ENCODE measurements around the gene TGFBR3. TPM values are rescaled to one million over a fixed set of nuclear protein-coding genes. Genes with fewer than 3 reads are reported as not detected.

The TGFBR3 gene
- total and polyA plus RNA-seq, 2 of the 4 experiments (the other 2 are of a cell fraction): 3.0 to 11.3 TPM

- TF ChIP-seq FOS (IDR thresholded peaks at IDR 0.05; ENCODE audit: low read depth, low read length): no peak
Observed at GRCh38 chr1:91817211-91817905, 68.6 kb downstream of the TGFBR3 start (continued).

GRCh38 chr1:91816031-91816430 is 69.9 kb downstream of the TGFBR3 start:
- no peak overlapping the region for H2BK15ac ChIP-seq (ENCODE audit: low read depth, low read length)
- CTCF ChIA-PET: interaction anchor here (0.8 kb wide), 1 partner anchor 57 kb away, joined by 3 read pairs; no protein-coding TSS in a partner anchor
- dilution Hi-C loops (cut with HindIII; ENCODE audit: low sequenced_read_pairs, unreplicated experiment): no loop called here

More at GRCh38 chr1:91816031-91816430, 69.9 kb downstream of the TGFBR3 start:
- WGBS, 2 experiments (ENCODE audit: extremely low coverage in 2 of 2, insufficient read length in 1 of 2): no CpG with 5 or more reads among the region's 1 CpG
- peaks cover 0 to 3% of the 10 kb centered on the region in 2 experiments; a peak in 1 of 4 replicates for H3K79me1 ChIP-seq (ENCODE audit: low read depth in 1 of 2, low read length in 2 of 2)
- H4K8ac ChIP-seq (ENCODE audit: low read depth in 2 of 2, low read length in 2 of 2): no peak overlapping the region
- H2AFZ ChIP-seq (replicated peaks; ENCODE audit: low read length, poor library complexity): no peak overlapping the region
- no peak overlapping the region for H3K4ac ChIP-seq (ENCODE audit: low read depth, low read length)
- H3K18ac ChIP-seq (ENCODE audit: low read depth, low read length): no peak overlapping the region
- POLR2A ChIA-PET (ENCODE audit: unreplicated experiment): no interaction called here
- in situ Hi-C loops (cut with MboI; ENCODE audit: low sequenced_read_pairs): no loop called here
- ATAC-seq (ENCODE audit: low read depth) (no peak), DNase-seq (no peak)
- no peak overlapping the region for H2AK5ac ChIP-seq (ENCODE audit: low read depth, low read length)
- H2AK9ac ChIP-seq (replicated peaks; ENCODE audit: low read depth, low read length, poor library complexity): no peak overlapping the region
- no TSS peak for BruUV-seq (replicated peaks)
- H3K56ac ChIP-seq (ENCODE audit: extremely low read depth, insufficient read depth, low read length): no peak overlapping the region
- H3K4me1 ChIP-seq (ENCODE audit: control insufficient read depth, insufficient read depth, low read length): peaks cover 3% of the 10 kb centered on the region; the same call in 1 of the 2 replicates
- H3K27ac ChIP-seq (ENCODE audit: insufficient read depth, low read length): no peak overlapping the region
- no peak overlapping the region for H3K23ac ChIP-seq (ENCODE audit: low read depth, low read length)
- intact Hi-C loops (cut with micrococcal nuclease): no loop called here
- H2BK5ac ChIP-seq (ENCODE audit: low read depth, low read length, poor library complexity, severe bottlenecking): no peak overlapping the region
- H2BK20ac ChIP-seq (ENCODE audit: low read depth, low read length): no peak overlapping the region
- no peaks in the 10 kb centered on the region for H3K27me3 ChIP-seq (ENCODE audit: control insufficient read depth, insufficient read depth, low read length)
- no peak overlapping the region for H3K9ac ChIP-seq (ENCODE audit: low read depth, low read length)
- H3K9me3 ChIP-seq (ENCODE audit: control insufficient read depth, insufficient read depth, low read length): no peaks in the 10 kb centered on the region
- H3K4me2 ChIP-seq (ENCODE audit: low read depth, low read length): no peak overlapping the region
- no peak overlapping the region for H4K91ac ChIP-seq (ENCODE audit: insufficient read depth, low read depth, low read length)
- H3K9me1 ChIP-seq (ENCODE audit: insufficient read depth, low read length): no peaks in the 10 kb centered on the region; the same call in 1 of the 2 replicates
- H3K14ac ChIP-seq (replicated peaks; ENCODE audit: low read depth, low read length): no peak overlapping the region
- H3K36me3 ChIP-seq (ENCODE audit: control insufficient read depth, insufficient read depth, low read length): no peaks in the 10 kb centered on the region
- no peak overlapping the region for H2BK120ac ChIP-seq (ENCODE audit: low read depth, low read length)
- no peak for TF ChIP-seq FOS (IDR thresholded peaks at IDR 0.05; ENCODE audit: low read depth, low read length)
- TF ChIP-seq CHD1 (IDR thresholded peaks at IDR 0.05; ENCODE audit: low read depth, low read length): no peak
- TF ChIP-seq POLR2A (IDR thresholded peaks at IDR 0.05; ENCODE audit: low read depth, low read length): no peak
- TF ChIP-seq CTCF (conservative IDR thresholded peaks at IDR 0.05; ENCODE audit: low read depth, low read length): no peak
- no peak for TF ChIP-seq SMC3 (IDR thresholded peaks at IDR 0.05; ENCODE audit: low read depth, low read length)
- no peak for TF ChIP-seq RAD21 (IDR thresholded peaks at IDR 0.05; ENCODE audit: low read length)
- H4K5ac ChIP-seq (ENCODE audit: low read depth, low read length): no peak overlapping the region
- no peaks in the 10 kb centered on the region for H4K20me1 ChIP-seq (ENCODE audit: insufficient read depth, low read length)
- H3K4me3 ChIP-seq (ENCODE audit: insufficient read depth, low read depth, low read length): no peak overlapping the region
